GM19025 (cell line): ENCODE measurements around the gene ST6GALNAC6.
"Not testable (repeated sequence)": the region's sequence is repeated elsewhere in the genome, so short reads cannot be mapped to it uniquely, and the experiment has no call there.

ENCODE experiments used
- ATAC-seq: cut with Tn5 transposase; IDR thresholded peaks from one replicate; pipeline ENCODE4 v1.9.1; 2021; ENCODE audit warnings: mild to moderate bottlenecking, low read depth, moderate library complexity; ENCODE audit not compliant: unreplicated experiment

Gene ST6GALNAC6

GRCh38 chr9:127860779-127861178 is 38.6 kb downstream of the ST6GALNAC6 start:
- no peak for ATAC-seq

DNA sequence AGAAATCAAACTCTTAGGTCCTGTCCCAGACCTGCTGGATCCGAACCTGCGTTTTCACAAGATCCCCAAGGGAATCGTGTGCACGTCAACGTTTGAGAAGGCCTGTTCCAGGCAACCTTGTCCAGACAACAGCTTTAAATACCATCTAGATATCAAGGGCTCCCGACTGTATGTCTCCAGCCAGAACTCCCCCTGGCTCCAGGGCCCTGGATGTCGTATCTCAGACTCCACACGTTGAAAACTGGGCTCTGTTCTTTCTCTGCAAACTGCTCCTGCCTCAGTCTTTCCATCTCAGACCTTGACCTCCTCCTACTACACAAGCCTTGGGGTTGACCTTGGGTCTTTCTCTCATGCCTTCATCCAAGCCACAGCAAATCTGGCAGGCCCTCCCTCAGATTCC is 39.1 kb downstream of the ST6GALNAC6 start:
- ATAC-seq: no peak

DNA sequence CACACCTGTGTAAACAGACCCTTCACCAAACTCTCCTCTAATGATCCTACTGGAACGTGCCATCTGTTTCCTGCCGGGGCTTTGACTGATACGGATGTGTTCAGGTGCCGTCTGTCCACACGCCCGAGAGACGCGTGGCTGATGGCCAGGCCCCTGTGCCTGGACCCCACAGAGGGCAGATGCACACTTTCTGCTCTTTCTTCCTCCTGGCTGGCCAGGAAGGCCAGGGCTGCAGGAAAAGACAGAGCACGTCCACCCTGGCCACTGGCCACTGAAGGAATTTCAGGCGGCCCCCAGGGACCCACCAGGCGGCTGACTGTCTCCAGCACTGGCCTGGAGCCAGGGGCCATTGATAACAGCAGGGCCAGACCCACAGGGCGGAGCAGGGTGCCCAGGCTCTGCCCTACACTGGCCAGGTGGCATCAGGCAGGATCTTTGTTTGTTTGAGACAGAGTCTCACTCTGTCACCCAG is 41.3 kb downstream of the ST6GALNAC6 start:
- ATAC-seq: no peak

DNA sequence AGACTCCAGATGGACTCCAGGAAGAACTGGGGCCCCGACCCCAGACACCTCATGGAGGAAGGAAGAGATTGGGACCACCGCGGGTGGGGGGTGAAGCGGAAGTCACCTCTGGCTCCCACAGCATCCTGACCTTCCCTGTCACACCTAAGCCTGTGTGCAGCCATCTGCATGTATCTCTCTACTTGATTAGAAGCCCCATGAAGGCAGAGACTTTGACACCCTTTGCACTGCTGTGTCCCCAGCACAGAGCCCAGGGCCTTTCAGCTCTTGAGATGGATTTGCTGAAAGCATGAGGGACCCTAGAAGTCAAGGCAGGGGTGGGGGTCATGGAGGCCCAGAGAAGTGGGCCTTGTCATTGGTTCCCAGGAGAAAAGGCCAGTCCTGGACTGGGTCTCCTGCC is 42.1 kb downstream of the ST6GALNAC6 start:
- ATAC-seq: no peak

GRCh38 chr9:127856729-127857116 is 42.7 kb downstream of the ST6GALNAC6 start:
- ATAC-seq: no peak

DNA sequence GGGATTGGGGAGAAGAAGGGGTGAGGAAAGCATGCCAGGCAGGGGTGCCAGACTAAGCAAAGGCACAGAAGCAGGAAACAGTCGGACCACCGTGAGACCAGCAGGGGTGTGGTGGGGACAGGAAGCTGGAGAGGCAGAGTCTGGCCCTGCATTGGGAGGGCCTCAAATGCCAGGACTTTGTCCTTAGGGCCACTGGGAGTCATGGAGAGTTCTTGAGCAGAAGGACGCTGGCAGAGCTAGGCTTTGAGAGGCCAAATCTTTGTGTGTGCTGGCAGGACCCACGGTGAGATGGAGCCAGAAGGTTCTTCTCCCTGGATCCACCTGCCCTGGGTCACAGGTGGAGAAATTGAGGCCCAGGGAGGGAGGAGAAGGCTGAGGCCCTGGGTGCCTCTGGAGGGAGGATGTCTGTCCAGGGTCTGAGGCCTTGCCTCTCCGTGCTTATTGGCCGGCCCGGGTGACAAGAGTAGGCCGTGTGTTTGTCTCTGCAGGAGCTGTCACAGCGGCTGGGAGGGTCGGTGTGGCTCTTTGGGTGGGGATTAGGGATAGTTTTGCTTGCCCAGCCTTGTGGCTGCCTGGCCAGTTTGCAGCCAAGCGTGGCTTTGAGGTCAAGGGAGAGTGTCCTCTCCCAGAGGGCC is 43.2 kb downstream of the ST6GALNAC6 start:
- ATAC-seq: no peak

DNA sequence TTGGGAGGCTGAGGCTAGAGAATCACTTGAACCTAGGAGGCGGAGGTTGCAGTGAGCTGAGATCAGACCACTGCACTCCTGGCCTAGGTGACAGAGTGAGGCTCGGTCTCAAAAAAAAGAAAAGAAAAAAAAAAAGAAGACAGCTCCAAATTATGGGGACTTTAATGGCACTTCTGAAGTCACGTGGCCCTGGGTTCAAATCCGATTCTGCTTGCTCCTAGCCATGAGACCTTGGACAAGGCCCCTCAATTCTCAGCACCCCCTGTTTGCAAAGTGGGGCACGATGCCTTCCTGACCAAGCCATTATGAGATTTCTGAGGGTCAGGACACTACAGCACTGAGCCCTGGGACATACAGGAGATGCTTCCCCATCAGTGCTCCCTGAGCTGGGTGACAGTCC is 43.9 kb downstream of the ST6GALNAC6 start:
- ATAC-seq: no peak

- no peak for ATAC-seq
Measured at GRCh38 chr9:127854960-127855359, 44.4 kb downstream of the ST6GALNAC6 start.

GRCh38 chr9:127854184-127854806 is 45.1 kb downstream of the ST6GALNAC6 start, which contains the start of gene ENG:
TSS of gene ENG (minus strand) at chr9:127854658. CDS start at chr9:127854355, 303 bp downstream.
- no peak for ATAC-seq

- no peak for ATAC-seq
Measured at GRCh38 chr9:127853312-127854183, 45.9 kb downstream of the ST6GALNAC6 start.

GRCh38 chr9:127852829-127853228 is 46.6 kb downstream of the ST6GALNAC6 start:
- ATAC-seq: no peak

DNA sequence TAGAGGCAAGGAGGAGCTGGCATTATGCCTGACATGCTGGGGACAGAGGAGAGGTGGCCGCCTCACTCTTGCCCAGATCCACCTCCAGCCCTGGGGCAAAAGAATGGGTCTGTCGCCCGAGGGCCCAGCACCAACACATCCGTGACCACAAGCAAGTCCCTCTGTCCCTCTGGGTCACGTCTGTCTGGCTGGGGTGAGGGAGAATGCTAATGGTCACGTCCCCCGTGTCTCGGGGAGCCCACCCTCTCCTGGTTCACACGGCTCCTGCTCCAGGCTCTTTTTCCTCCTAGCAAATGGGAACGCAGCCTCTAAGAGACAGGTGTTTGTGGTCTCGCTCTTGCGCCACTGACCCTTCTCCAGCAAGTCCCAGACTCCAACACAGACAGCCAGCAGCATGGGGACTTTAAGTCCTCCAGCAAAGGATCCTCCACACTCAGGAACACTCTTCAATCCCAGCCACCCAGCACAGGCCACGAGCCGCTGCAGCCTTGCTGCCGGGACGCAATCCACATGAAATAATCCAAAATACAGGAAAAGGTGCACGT is 49.0 kb downstream of the ST6GALNAC6 start:
- ATAC-seq: no peak

GRCh38 chr9:127848756-127849504 is 50.5 kb downstream of the ST6GALNAC6 start:
- no peak for ATAC-seq

DNA sequence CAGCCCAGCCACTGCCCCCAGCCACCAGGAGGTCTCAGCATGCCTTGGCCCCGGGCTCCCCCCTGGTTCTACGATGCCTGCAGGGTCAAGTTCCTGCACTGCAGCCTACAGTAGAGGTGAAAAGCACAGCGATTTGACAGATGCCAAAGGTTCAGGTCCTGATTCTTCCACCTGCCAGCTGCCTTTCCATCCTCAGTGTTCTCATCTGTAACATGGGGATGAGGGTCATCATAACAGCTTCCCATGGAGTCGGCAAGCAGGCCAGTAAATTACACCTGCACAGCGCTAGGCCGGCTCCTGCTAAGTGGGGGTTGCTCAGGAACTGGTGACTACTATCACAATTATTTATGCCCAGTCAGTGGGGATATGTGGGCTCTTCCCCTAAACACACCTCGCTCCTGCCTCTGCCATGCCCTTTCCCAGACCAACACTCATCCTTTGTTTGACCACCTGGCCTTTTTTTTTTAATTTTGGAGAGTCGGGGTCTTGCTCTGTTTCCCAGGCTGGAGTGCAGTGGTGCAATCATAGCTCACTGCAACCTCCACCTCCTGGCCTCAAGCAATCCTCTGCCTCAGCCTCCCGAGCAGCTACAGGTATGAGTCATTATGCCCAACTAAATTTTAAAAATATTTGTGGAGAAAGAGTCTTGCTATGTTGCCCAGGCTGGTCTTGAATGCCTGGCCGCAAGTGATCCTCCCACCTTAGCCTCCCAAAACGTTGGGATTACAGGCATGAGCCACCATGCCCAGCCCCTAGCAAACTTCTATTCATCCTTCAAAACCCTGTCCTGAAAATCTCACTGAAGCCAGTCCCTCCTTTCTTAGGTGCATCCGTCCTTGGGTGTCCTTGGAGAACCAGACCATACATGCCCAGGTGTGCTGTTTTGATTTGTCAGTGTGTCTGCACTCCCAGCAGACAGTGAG is 51.3 kb downstream of the ST6GALNAC6 start:
- no peak for ATAC-seq

- no peak for ATAC-seq
Measured at GRCh38 chr9:127847178-127847510, 52.3 kb downstream of the ST6GALNAC6 start.

DNA sequence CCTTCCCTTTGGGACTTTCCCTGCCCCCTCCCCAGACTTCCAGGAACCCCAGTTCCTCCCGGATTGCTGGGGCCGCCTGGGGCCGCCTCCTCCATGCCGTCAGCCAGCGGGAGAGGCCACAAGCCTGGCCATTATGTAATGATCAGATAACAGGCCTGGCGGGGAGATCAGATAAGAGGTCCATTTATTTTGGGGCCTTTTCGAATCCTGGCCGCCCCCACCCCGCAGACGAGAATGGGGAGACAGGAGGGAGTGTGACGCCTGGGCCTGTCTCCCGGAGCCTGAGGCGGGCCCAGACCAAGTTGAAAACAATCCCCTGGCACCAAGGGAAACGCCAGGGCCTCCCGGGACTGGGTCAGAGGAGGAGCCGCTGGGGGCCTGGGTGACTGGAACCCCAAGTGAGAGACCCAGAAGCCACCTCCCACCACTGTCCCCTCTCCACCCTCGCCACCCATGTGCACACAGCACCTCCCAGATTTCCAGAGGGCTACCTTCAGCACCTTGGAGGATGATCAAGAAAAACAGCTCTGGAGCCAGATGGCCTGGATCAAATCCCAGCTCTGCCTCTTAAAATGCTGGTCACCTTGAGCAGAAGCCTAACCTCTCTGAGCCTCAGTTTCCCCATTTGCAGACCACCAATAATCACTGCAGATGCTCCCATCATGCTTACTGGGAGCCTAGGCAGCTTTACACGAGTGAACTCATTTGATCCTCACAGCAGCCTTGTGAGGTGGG is 52.8 kb downstream of the ST6GALNAC6 start:
- ATAC-seq: no peak

DNA sequence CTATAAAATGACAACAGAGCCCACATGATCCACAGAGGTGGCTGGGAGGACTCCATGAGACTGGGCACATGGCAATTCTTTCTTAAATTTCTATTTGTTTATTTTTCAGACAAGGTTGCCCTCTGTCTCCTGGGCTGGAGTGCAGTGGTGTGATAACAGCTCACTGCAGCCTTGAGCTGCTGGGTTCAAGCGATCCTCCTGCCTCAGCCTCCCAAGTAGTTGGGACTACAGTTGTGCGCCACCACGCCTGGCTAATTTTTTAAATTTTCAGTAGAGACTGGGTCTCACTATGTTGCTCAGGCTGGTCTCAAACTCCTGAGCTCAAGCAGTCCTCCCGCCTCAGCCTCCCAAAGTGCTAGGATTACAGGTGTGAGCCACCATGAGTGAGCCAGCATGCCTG is 53.8 kb downstream of the ST6GALNAC6 start:
- ATAC-seq: not testable (repeated sequence)

DNA sequence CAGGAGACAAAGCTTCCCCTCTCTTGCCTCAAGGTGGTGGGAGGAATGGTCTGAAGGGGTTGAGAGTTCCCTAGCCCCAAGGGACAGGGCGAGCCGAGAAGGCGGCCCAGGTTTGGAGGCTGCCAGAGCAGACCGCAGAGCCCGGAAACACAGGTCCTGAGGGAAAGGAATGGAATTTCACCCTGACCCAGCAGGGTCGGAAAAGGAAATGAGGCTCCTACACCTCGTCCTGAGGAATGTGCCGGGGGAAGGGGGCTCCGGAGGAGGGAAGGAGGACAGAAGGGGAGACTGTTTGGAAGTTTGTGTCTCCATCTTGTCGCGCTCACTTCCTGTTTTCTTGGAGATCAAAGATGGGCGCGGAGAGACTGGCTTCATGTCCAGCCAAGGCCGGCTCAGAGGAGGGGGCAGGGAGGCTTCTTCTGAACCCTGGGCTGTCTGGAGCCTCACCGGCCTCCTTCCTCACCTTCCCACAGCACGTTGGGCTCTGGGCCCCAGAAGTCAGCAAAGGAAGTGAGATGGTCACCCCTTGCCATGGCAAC is 54.5 kb downstream of the ST6GALNAC6 start:
- no peak for ATAC-seq
